DMS114 treated with DMSO at 0.1 percent for 48 hours (cell line): ENCODE data around the gene SEMA6C.

Experiments used
- DNase-seq: peaks from one replicate; lab custom pipeline; 2025; ENCODE audit not compliant: unreplicated experiment; lab: John Stamatoyannopoulos, UW

Gene SEMA6C

GRCh38 chr1:151164732-151165280 is 18.4 kb upstream of the SEMA6C start:
- no peak for DNase-seq

- DNase-seq: no peak
Measured at GRCh38 chr1:151159373-151159772, 12.9 kb upstream of the SEMA6C start.

- no peak for DNase-seq
Measured at GRCh38 chr1:151158751-151159251, 12.4 kb upstream of the SEMA6C start.

GRCh38 chr1:151158326-151158725 is 11.9 kb upstream of the SEMA6C start:
- no peak for DNase-seq

- no peak for DNase-seq
Measured at GRCh38 chr1:151157067-151157531, 10.7 kb upstream of the SEMA6C start.

- no peak for DNase-seq
Measured at GRCh38 chr1:151156515-151156819, 10.0 kb upstream of the SEMA6C start, which contains the start of gene TNFAIP8L2. Gene TNFAIP8L2 (plus strand): TSS chr1:151156649. CDS start chr1:151158698, 2,049 bp downstream.

GRCh38 chr1:151147665-151148064 is 1.2 kb upstream of the SEMA6C start:
- no peak for DNase-seq

- DNase-seq: no peak
Measured at GRCh38 chr1:151147132-151147503, 687 bp upstream of the SEMA6C start.

- no peak for DNase-seq
Measured at GRCh38 chr1:151146072-151146411, 389 bp downstream of the SEMA6C start.

GRCh38 chr1:151145304-151146071 is 943 bp downstream of the SEMA6C start:
- no peak for DNase-seq

GRCh38 chr1:151144474-151145303 is 1.7 kb downstream of the SEMA6C start:
- DNase-seq: no peak

- no peak for DNase-seq
Measured at GRCh38 chr1:151143986-151144385, 2.4 kb downstream of the SEMA6C start.

- no peak for DNase-seq
Measured at GRCh38 chr1:151143057-151143435, 3.4 kb downstream of the SEMA6C start.

- no peak for DNase-seq
Measured at GRCh38 chr1:151142411-151143056, 3.9 kb downstream of the SEMA6C start.

GRCh38 chr1:151137789-151138188 is 8.6 kb downstream of the SEMA6C start:
- no peak for DNase-seq

- no peak for DNase-seq
Measured at GRCh38 chr1:151135433-151136385, 10.7 kb downstream of the SEMA6C start.

- no peak for DNase-seq
Measured at GRCh38 chr1:151134991-151135390, 11.4 kb downstream of the SEMA6C start.

- DNase-seq: no peak
Measured at GRCh38 chr1:151134396-151134795, 12.0 kb downstream of the SEMA6C start.

- DNase-seq: no peak
Measured at GRCh38 chr1:151133018-151133806, 13.2 kb downstream of the SEMA6C start.
